Breast epithelium (tissue), 4 donors: ENCODE measurements around the gene TPRN. TPM values are rescaled to one million over a fixed set of nuclear protein-coding genes. Genes with fewer than 3 reads are reported as not detected.

Source experiments
- DNase-seq, 2 donors: peaks; one replicate each; pipeline ENCODE4 v3.0.0-alpha.2; 2019; ENCODE audit warnings: low spot score in 2 of 2
- H3K27ac ChIP-seq, 2 donors: fragments of 200-600 bp; sonication (generic) in 1 of 2; one replicate each; pipeline ENCODE4 v1.5.1; 2016 to 2019; ENCODE audit warnings: mild to moderate bottlenecking in 1 of 2
- H3K27me3 ChIP-seq, 2 donors: fragments of 200-600 bp; sonication (generic) in 1 of 2; one replicate each; pipeline versions ENCODE4 v1.5.1 to v1.6.0; 2017 to 2019; ENCODE audit warnings: control low read depth in 1 of 2, mild to moderate bottlenecking in 1 of 2
- H3K36me3 ChIP-seq: fragments of 200-600 bp; one replicate; pipeline ENCODE4 v1.5.1; 2019
- H3K4me1 ChIP-seq, 2 donors: fragments of 200-600 bp; sonication (generic); one replicate each; pipeline ENCODE4 v1.5.1; 2016 to 2019; ENCODE audit warnings: control low read depth in 1 of 2
- H3K4me3 ChIP-seq, 3 donors: fragments of 200-600 bp; sonication (generic); 1 replicate in 2 of 3; 2 replicates in 1 of 3; pipeline ENCODE4 v1.5.1; 2016 to 2019; ENCODE audit warnings: mild to moderate bottlenecking in 3 of 3, moderate library complexity in 2 of 3
- H3K9me3 ChIP-seq, 2 donors: fragments of 200-600 bp; sonication (generic) in 1 of 2; one replicate each; pipeline ENCODE4 v1.5.1; 2016 to 2019; ENCODE audit warnings: control low read depth in 1 of 2
- CTCF ChIP-seq, 3 donors: fragments of 450-650 bp; IDR thresholded peaks; one replicate each; pipeline ENCODE4 v1.5.1; 2016 to 2017; ENCODE audit warnings: antibody characterized with exemption in 3 of 3, mild to moderate bottlenecking in 3 of 3, moderate library complexity in 3 of 3
- POLR2A ChIP-seq: fragments of 450-650 bp; IDR thresholded peaks from one replicate; pipeline ENCODE4 v1.6.1; 2016; ENCODE audit warnings: antibody characterized with exemption, mild to moderate bottlenecking, moderate library complexity
- POLR2AphosphoS5 ChIP-seq, 3 donors: sonication (generic); formaldehyde crosslinking; IDR thresholded peaks; one replicate each; pipeline ENCODE4 v1.6.1; 2017; ENCODE audit warnings: antibody characterized with exemption in 3 of 3
- intact Hi-C: fragments of 100-400 bp; cut with DNase I; formaldehyde crosslinking; loops from one replicate; pipeline ENCODE4 v1.15.1; 2023; ENCODE audit warnings: low total_unique reads
- total RNA-seq, 3 donors: library from RNA; depleted of rRNA; stranded (reverse); fragments of >200 nt; gene quantifications; one replicate each; pipeline ENCODE4 v1.1.0, GENCODE V29; 2016

Gene TPRN
- total RNA-seq, 3 donors from 2014 or later, result 4.0 to 9.2 (median 8.5) TPM

- no peak for TF ChIP-seq CTCF (IDR thresholded peaks at IDR 0.05)
- no peak for TF ChIP-seq POLR2AphosphoS5 (IDR thresholded peaks at IDR 0.05)
- no peak for TF ChIP-seq POLR2A
- H3K27me3 ChIP-seq, result no peaks in the 10 kb centered on the region
- no peaks in the 10 kb centered on the region for H3K36me3 ChIP-seq
- intact Hi-C loops, result no loop called here
- no peaks in the 10 kb centered on the region for H3K9me3 ChIP-seq
- H3K27ac ChIP-seq, result no peak overlapping the region
- H3K4me3 ChIP-seq, result no peak overlapping the region
- H3K4me1 ChIP-seq, result peaks cover 18 to 33% of the 10 kb centered on the region in 2 donors
- DNase-seq, result no peak
Measured at GRCh38 chr9:137192448-137192780, 8.1 kb downstream of the TPRN start.

GRCh38 chr9:137191691-137192447 is 8.7 kb downstream of the TPRN start:
- Histone ChIP-seq H3K36me3 (no peaks in the 10 kb centered on the region), H3K4me1 (peaks cover 23 to 37% of the 10 kb centered on the region in 2 donors), H3K9me3 (no peaks in the 10 kb centered on the region), H3K27me3 (no peaks in the 10 kb centered on the region), H3K4me3 (no peak overlapping the region), H3K27ac (no peak overlapping the region)
- intact Hi-C loops, result no loop called here
- no peak for DNase-seq
- TF ChIP-seq POLR2AphosphoS5 (IDR thresholded peaks at IDR 0.05), result no peak
- TF ChIP-seq CTCF (IDR thresholded peaks at IDR 0.05), result no peak
- no peak for TF ChIP-seq POLR2A

DNA sequence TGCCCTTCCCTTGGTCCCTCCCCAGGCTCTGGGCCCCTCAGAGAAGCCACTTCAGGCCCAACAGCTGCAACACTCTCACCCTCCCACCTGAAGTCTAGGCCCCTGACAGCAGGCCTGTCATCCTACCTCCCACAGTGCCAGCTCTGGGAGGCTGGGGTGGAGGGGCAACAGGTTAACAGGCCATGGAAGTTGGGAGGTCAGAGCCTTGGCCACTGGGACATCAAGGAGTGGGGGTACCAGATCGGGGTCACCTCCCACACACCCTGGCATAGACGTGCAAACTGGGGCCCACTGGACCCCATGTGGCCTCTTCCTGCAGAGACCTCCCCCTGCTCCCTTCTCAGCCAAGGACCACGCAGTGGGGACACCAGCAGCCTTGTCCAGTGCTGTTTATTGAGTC is 9.3 kb downstream of the TPRN start:
- H3K27ac ChIP-seq, result no peak overlapping the region
- no peak overlapping the region for H3K4me3 ChIP-seq
- intact Hi-C loops, result no loop called here
- DNase-seq, result no peak
- H3K9me3 ChIP-seq, result no peaks in the 10 kb centered on the region
- no peaks in the 10 kb centered on the region for H3K36me3 ChIP-seq
- no peaks in the 10 kb centered on the region for H3K27me3 ChIP-seq
- peaks cover 27 to 43% of the 10 kb centered on the region in 2 donors for H3K4me1 ChIP-seq
- TF ChIP-seq POLR2AphosphoS5 (IDR thresholded peaks at IDR 0.05) (no peak), POLR2A (no peak), CTCF (IDR thresholded peaks at IDR 0.05) (no peak)

- intact Hi-C loops, result no loop called here
- DNase-seq, result no peak
- H3K36me3 ChIP-seq, result no peaks in the 10 kb centered on the region
- peaks cover 28 to 42% of the 10 kb centered on the region in 2 donors for H3K4me1 ChIP-seq
- no peaks in the 10 kb centered on the region for H3K9me3 ChIP-seq
- no peaks in the 10 kb centered on the region for H3K27me3 ChIP-seq
- H3K4me3 ChIP-seq, result peak overlapping the region in 2 of 3 donors; percentile 99 to 100
- peak overlapping the region; percentile 92 to 99 for H3K27ac ChIP-seq
- TF ChIP-seq CTCF (IDR thresholded peaks at IDR 0.05) (no peak), POLR2AphosphoS5 (IDR thresholded peaks at IDR 0.05) (no peak), POLR2A (no peak)
Measured at GRCh38 chr9:137190315-137190856, 10.2 kb downstream of the TPRN start.
